HepG2 (cell line): ENCODE results near the gene YY2. TPM values are rescaled to one million over a fixed set of nuclear protein-coding genes. Genes with fewer than 3 reads are reported as not detected.

Source experiments
- CREM ChIP-seq, 2 experiments: sonication (generic) in 1 of 2; formaldehyde crosslinking in 1 of 2; IDR thresholded peaks; 2 replicates each; pipeline versions ENCODE4 v1.4.0 to v1.6.1; 2016 to 2020; ENCODE audit warnings: antibody characterized with exemption in 1 of 2, mild to moderate bottlenecking in 1 of 2, missing genetic modification reagents in 1 of 2
- HNRNPH1 ChIP-seq: fragments of 200-400 bp; formaldehyde crosslinking; optimal IDR thresholded peaks from 2 replicates; pipeline ENCODE3; 2017; ENCODE audit warnings: mild to moderate bottlenecking, low read depth, low read length
- HOMEZ ChIP-seq: IDR thresholded peaks from 2 replicates; pipeline ENCODE4 v1.6.1; 2016; ENCODE audit warnings: low read depth
- JUN ChIP-seq: sonication (generic); formaldehyde crosslinking; IDR thresholded peaks from 2 replicates; pipeline ENCODE4 v1.4.0; 2020; ENCODE audit warnings: mild to moderate bottlenecking, missing genetic modification reagents
- KDM6A ChIP-seq: IDR thresholded peaks from 2 replicates; pipeline ENCODE4 v1.6.1; 2016; ENCODE audit warnings: low read depth
- LCORL ChIP-seq, 2 experiments: fragments of 450-650 bp in 1 of 2; sonication (generic) in 1 of 2; formaldehyde crosslinking in 1 of 2; IDR thresholded peaks; 2 replicates each; pipeline versions ENCODE4 v1.5.0 to v1.6.1; 2017 to 2020; ENCODE audit warnings: antibody characterized with exemption in 1 of 2, missing genetic modification reagents in 1 of 2
- TEF ChIP-seq: sonication (generic); formaldehyde crosslinking; IDR thresholded peaks from 2 replicates; pipeline ENCODE4 v1.5.0; 2020; ENCODE audit warnings: missing genetic modification reagents
- THAP9 ChIP-seq: sonication (generic); formaldehyde crosslinking; IDR thresholded peaks from 2 replicates; pipeline ENCODE4; 2020; ENCODE audit warnings: missing genetic modification reagents, mild to moderate bottlenecking, borderline replicate concordance
- ZBTB26 ChIP-seq: IDR thresholded peaks from 2 replicates; pipeline ENCODE4 v1.6.1; 2016; ENCODE audit warnings: missing compliant biosample characterization, missing genetic modification reagents, borderline replicate concordance
- ZFP82 ChIP-seq: sonication (generic); formaldehyde crosslinking; IDR thresholded peaks from 2 replicates; pipeline ENCODE4 v1.5.1; 2020; ENCODE audit warnings: mild to moderate bottlenecking, missing genetic modification reagents, borderline replicate concordance
- ZMYM4 ChIP-seq: sonication (generic); formaldehyde crosslinking; IDR thresholded peaks from 2 replicates; pipeline ENCODE4 v1.8.1; 2023; ENCODE audit warnings: mild to moderate bottlenecking, missing genetic modification reagents
- ZNF253 ChIP-seq: sonication (generic); formaldehyde crosslinking; IDR thresholded peaks from 2 replicates; pipeline ENCODE4 v1.8.0; 2022; ENCODE audit warnings: mild to moderate bottlenecking, missing genetic modification reagents, borderline replicate concordance
- ZNF275 ChIP-seq: sonication (generic); formaldehyde crosslinking; IDR thresholded peaks from 2 replicates; pipeline ENCODE4 v1.8.0; 2022; ENCODE audit warnings: missing genetic modification reagents, mild to moderate bottlenecking, inconsistent platforms, borderline replicate concordance
- ZNF460 ChIP-seq: sonication (generic); formaldehyde crosslinking; IDR thresholded peaks from 2 replicates; pipeline ENCODE4 v1.5.1; 2020; ENCODE audit warnings: missing genetic modification reagents, mild to moderate bottlenecking, borderline replicate concordance
- ZNF639 ChIP-seq: conservative IDR thresholded peaks from 2 replicates; pipeline ENCODE4 v1.6.1; 2018; ENCODE audit warnings: missing genetic modification reagents
- ZNF644 ChIP-seq: IDR thresholded peaks from 2 replicates; pipeline ENCODE4 v1.6.1; 2016; ENCODE audit warnings: low read depth
- ZNF816 ChIP-seq: sonication (generic); formaldehyde crosslinking; IDR thresholded peaks from 2 replicates; pipeline ENCODE4 v1.8.0; 2022; ENCODE audit warnings: missing genetic modification reagents, mild to moderate bottlenecking, borderline replicate concordance
- ZSCAN20 ChIP-seq: sonication (generic); formaldehyde crosslinking; IDR thresholded peaks from 2 replicates; pipeline ENCODE4 v1.4.0; 2020; ENCODE audit warnings: missing genetic modification reagents, mild to moderate bottlenecking, borderline replicate concordance
- polyA plus RNA-seq, 8 experiments: library from polyadenylated mRNA; depleted of rRNA in 3 of 8; stranded (reverse) in 7 of 8; unstranded in 1 of 8; fragments of >200 nt; fragmentation: Illumina TruSeq in 4 of 8; extraction: Trizol in 4 of 8; gene quantifications; 2 replicates each; pipeline versions ENCODE4 v1.2.1 to v1.2.3, GENCODE V29; 2011 to 2016; ENCODE audit warnings: low read depth in 4 of 8, missing spikeins in 1 of 8, mixed read lengths in 1 of 8; ENCODE audit not compliant: insufficient read depth in 1 of 8
- total RNA-seq, 5 experiments: library from RNA; depleted of rRNA; stranded (reverse); fragments of >200 nt; fragmentation: Illumina TruSeq; extraction: Trizol; gene quantifications; 2 replicates each; pipeline ENCODE4 v1.2.3, GENCODE V29; 2016; ENCODE audit warnings: low read depth in 1 of 5

YY2 gene
- total and polyA plus RNA-seq, 2 of the 13 experiments (the other 11 are each of a cell fraction or from before 2014, with no cell fraction given) = 0.34 to 0.44 TPM

- no peak for TF ChIP-seq ZNF644 (CRISPR knock-in tag)
- TF ChIP-seq ZNF460 = peak; percentile 13; the same call in 1 of the 2 replicates
- peak; percentile 40; the same call in 1 of the 2 replicates for TF ChIP-seq HOMEZ
- TF ChIP-seq JUN (CRISPR knock-in tag) = no peak
- TF ChIP-seq ZBTB26 (CRISPR knock-in tag) = peak; percentile 42; the same call in 1 of the 2 replicates
- peak; percentile 44; the same call in 1 of the 2 replicates for TF ChIP-seq CREM (IDR thresholded peaks at IDR 0.05)
- no peak for TF ChIP-seq CREM (CRISPR knock-in tag; IDR thresholded peaks at IDR 0.05)
- TF ChIP-seq ZNF639 = no peak
- peak; percentile 73; the same call in 1 of the 2 replicates for TF ChIP-seq LCORL (IDR thresholded peaks at IDR 0.05)
- no peak for TF ChIP-seq LCORL (CRISPR knock-in tag; IDR thresholded peaks at IDR 0.05)
- no peak for TF ChIP-seq ZNF253
- TF ChIP-seq ZMYM4 (CRISPR knock-in tag) = peak; percentile 89
- no peak for TF ChIP-seq ZNF275
- TF ChIP-seq ZNF816 = peak; percentile 80; the same call in 1 of the 2 replicates
- TF ChIP-seq THAP9 (CRISPR knock-in tag) = peak; percentile 65; the same call in 1 of the 2 replicates
- TF ChIP-seq TEF = 0 out of 2 replicates have a peak, but pooled peaks have one; percentile 59
- TF ChIP-seq KDM6A (CRISPR knock-in tag) = no peak
- TF ChIP-seq ZSCAN20 (CRISPR knock-in tag) = no peak
- peak; percentile 50; the same call in 1 of the 2 replicates for TF ChIP-seq ZFP82 (CRISPR knock-in tag)
- no peak for TF ChIP-seq HNRNPH1
These were observed 16.2 kb upstream of the YY2 start, which contains the start of gene MBTPS2 (continued) for GRCh38 chrX:21839334-21840192.
